Uterus (tissue), 2 donors: ENCODE measurements around the gene TMEM186.
"Not testable (repeated sequence)": the region's sequence is repeated elsewhere in the genome, so short reads cannot be mapped to it uniquely, and the experiment has no call there.

Experiments
- CTCF ChIP-seq, 4 experiments: fragments of 200-600 bp in 2 of 4; fragments of 450-650 bp in 2 of 4; sonication (generic) in 2 of 4; IDR thresholded peaks; one replicate each; pipeline ENCODE4 v1.5.1; 2016 to 2019; ENCODE audit warnings: antibody characterized with exemption in 4 of 4, mild to moderate bottlenecking in 2 of 4, moderate library complexity in 1 of 4
- POLR2A ChIP-seq, 2 donors: fragments of 450-650 bp; IDR thresholded peaks; one replicate each; pipeline ENCODE4 v1.6.1; 2016; ENCODE audit warnings: antibody characterized with exemption in 2 of 2, mild to moderate bottlenecking in 1 of 2, moderate library complexity in 1 of 2

- TF ChIP-seq CTCF, POLR2A (IDR thresholded peaks at IDR 0.05): not testable (repeated sequence)
Measured at GRCh38 chr16:8842016-8842415, 44.6 kb upstream of the TMEM186 start.
